ENCODE results near the gene ARMH2. TPM values are rescaled to one million over a fixed set of nuclear protein-coding genes. Genes with fewer than 3 reads are reported as not detected.

ARMH2 gene
- total RNA-seq, 1 experiment from 2014 or later, result not detected

DNA sequence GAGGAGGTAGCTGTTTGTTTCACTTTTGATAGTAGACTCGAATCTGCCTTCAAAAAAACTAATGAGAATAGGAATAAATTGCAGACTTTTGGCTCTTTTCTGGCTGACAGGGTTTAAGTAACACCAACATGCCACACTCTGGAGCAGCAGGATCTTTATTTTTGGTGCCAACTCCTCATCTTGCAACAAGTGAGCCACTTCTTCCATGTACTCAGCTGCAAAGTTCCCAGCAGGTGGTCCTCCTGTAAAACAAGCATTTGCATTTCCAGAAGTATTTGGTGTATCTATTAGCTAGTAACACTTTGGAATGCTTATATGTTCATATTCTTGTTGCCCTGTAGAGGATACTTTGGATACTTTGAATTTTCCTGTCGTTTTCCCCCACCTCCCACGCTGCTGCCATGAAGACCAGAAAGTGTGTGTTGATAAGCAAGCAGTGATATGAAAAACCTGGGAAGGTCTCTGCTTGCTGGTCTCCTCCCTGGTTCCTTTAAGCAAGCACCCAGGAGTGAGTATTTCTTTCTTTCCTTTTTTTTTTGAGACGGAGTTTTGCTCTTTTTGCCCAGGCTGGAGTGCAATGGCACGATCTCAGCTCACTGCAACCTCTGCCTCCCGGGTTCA is 1.0 kb downstream of the ARMH2 start:
- no peak overlapping the region for H3K9ac ChIP-seq (ENCODE audit: low read length)

More for the DNA sequence above, 1.0 kb downstream of the ARMH2 start:
- H3K4me1 ChIP-seq (ENCODE audit: control insufficient read depth in 1 of 2, insufficient read depth in 2 of 2, low read length in 2 of 2), result peaks cover 0 to 13% of the 10 kb centered on the region in 2 experiments; a peak in 2 of 4 replicates
- no peaks in the 10 kb centered on the region for H3K9me2 ChIP-seq (ENCODE audit: insufficient read depth)
- ChIA-PET RAD21 (ENCODE audit: low non-redundant PET in 1 of 2, low total read pairs in 2 of 2, uncharacterized antibody in 2 of 2, unreplicated experiment in 2 of 2) (no interaction called here), POLR2A (no interaction called here), CTCF (no interaction called here)
- intact Hi-C loops (cut with micrococcal nuclease), result no loop called here
- no peak overlapping the region for H3K27ac ChIP-seq (ENCODE audit: low read depth, low read length)
- no TSS peak for BruUV-seq (replicated peaks)
- H3K36me3 ChIP-seq (ENCODE audit: control insufficient read depth in 1 of 2, insufficient read depth in 2 of 2, low read length in 2 of 2), result no peaks in the 10 kb centered on the region
- no peak for TF ChIP-seq EZH2 (IDR thresholded peaks at IDR 0.05)
- TF ChIP-seq POLR2A (IDR thresholded peaks at IDR 0.05; ENCODE audit: borderline replicate concordance, extremely low read depth, insufficient read depth, insufficient read length), result no peak
- TF ChIP-seq FOSL1 (IDR thresholded peaks at IDR 0.05; ENCODE audit: low read depth), result no peak
- no peak for TF ChIP-seq SP1 (IDR thresholded peaks at IDR 0.05; ENCODE audit: low read depth)
- no peak for TF ChIP-seq EGR1 (IDR thresholded peaks at IDR 0.05; ENCODE audit: low read depth)
- TF ChIP-seq EZH2phosphoT487 (IDR thresholded peaks at IDR 0.05; ENCODE audit: borderline replicate concordance), result no peak
- TF ChIP-seq POLR2AphosphoS5 (IDR thresholded peaks at IDR 0.05; ENCODE audit: low read depth, low read length), result no peak
- TF ChIP-seq ZNF274 (IDR thresholded peaks at IDR 0.05; ENCODE audit: low read depth, low read length), result no peak
- TF ChIP-seq, protein P1, sequence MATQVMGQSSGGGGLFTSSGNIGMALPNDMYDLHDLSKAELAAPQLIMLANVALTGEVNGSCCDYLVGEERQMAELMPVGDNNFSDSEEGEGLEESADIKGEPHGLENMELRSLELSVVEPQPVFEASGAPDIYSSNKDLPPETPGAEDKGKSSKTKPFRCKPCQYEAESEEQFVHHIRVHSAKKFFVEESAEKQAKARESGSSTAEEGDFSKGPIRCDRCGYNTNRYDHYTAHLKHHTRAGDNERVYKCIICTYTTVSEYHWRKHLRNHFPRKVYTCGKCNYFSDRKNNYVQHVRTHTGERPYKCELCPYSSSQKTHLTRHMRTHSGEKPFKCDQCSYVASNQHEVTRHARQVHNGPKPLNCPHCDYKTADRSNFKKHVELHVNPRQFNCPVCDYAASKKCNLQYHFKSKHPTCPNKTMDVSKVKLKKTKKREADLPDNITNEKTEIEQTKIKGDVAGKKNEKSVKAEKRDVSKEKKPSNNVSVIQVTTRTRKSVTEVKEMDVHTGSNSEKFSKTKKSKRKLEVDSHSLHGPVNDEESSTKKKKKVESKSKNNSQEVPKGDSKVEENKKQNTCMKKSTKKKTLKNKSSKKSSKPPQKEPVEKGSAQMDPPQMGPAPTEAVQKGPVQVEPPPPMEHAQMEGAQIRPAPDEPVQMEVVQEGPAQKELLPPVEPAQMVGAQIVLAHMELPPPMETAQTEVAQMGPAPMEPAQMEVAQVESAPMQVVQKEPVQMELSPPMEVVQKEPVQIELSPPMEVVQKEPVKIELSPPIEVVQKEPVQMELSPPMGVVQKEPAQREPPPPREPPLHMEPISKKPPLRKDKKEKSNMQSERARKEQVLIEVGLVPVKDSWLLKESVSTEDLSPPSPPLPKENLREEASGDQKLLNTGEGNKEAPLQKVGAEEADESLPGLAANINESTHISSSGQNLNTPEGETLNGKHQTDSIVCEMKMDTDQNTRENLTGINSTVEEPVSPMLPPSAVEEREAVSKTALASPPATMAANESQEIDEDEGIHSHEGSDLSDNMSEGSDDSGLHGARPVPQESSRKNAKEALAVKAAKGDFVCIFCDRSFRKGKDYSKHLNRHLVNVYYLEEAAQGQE (IDR thresholded peaks at IDR 0.05; ENCODE audit: low read depth), result no peak
- TF ChIP-seq SIN3A (IDR thresholded peaks at IDR 0.05; ENCODE audit: low read depth), result no peak
- TF ChIP-seq CBX3 (IDR thresholded peaks at IDR 0.05; ENCODE audit: low read depth), result no peak
- TF ChIP-seq SRF (IDR thresholded peaks at IDR 0.05; ENCODE audit: low read depth), result no peak
- TF ChIP-seq, protein P2, sequence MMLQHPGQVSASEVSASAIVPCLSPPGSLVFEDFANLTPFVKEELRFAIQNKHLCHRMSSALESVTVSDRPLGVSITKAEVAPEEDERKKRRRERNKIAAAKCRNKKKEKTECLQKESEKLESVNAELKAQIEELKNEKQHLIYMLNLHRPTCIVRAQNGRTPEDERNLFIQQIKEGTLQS (IDR thresholded peaks at IDR 0.05), result no peak
- TF ChIP-seq, protein P3, sequence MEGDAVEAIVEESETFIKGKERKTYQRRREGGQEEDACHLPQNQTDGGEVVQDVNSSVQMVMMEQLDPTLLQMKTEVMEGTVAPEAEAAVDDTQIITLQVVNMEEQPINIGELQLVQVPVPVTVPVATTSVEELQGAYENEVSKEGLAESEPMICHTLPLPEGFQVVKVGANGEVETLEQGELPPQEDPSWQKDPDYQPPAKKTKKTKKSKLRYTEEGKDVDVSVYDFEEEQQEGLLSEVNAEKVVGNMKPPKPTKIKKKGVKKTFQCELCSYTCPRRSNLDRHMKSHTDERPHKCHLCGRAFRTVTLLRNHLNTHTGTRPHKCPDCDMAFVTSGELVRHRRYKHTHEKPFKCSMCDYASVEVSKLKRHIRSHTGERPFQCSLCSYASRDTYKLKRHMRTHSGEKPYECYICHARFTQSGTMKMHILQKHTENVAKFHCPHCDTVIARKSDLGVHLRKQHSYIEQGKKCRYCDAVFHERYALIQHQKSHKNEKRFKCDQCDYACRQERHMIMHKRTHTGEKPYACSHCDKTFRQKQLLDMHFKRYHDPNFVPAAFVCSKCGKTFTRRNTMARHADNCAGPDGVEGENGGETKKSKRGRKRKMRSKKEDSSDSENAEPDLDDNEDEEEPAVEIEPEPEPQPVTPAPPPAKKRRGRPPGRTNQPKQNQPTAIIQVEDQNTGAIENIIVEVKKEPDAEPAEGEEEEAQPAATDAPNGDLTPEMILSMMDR (IDR thresholded peaks at IDR 0.05 in 2 of 3, conservative IDR thresholded peaks at IDR 0.05 in 1 of 3; ENCODE audit: borderline replicate concordance in 1 of 3, insufficient read depth in 1 of 3, low read depth in 2 of 3, low read length in 2 of 3), result no peak
- TF ChIP-seq, protein P4, sequence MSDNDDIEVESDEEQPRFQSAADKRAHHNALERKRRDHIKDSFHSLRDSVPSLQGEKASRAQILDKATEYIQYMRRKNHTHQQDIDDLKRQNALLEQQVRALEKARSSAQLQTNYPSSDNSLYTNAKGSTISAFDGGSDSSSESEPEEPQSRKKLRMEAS (IDR thresholded peaks at IDR 0.05), result no peak
- no peak for TF ChIP-seq YY1 (IDR thresholded peaks at IDR 0.05; ENCODE audit: extremely low read depth, insufficient replicate concordance, low read depth, low read length)
- TF ChIP-seq, protein P5, sequence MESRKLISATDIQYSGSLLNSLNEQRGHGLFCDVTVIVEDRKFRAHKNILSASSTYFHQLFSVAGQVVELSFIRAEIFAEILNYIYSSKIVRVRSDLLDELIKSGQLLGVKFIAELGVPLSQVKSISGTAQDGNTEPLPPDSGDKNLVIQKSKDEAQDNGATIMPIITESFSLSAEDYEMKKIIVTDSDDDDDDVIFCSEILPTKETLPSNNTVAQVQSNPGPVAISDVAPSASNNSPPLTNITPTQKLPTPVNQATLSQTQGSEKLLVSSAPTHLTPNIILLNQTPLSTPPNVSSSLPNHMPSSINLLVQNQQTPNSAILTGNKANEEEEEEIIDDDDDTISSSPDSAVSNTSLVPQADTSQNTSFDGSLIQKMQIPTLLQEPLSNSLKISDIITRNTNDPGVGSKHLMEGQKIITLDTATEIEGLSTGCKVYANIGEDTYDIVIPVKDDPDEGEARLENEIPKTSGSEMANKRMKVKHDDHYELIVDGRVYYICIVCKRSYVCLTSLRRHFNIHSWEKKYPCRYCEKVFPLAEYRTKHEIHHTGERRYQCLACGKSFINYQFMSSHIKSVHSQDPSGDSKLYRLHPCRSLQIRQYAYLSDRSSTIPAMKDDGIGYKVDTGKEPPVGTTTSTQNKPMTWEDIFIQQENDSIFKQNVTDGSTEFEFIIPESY (IDR thresholded peaks at IDR 0.05; ENCODE audit: extremely low read depth, insufficient replicate concordance, low read length), result no peak
- no peak for TF ChIP-seq CEBPB (IDR thresholded peaks at IDR 0.05; ENCODE audit: low read depth)
- TF ChIP-seq TCF7L2 (IDR thresholded peaks at IDR 0.05; ENCODE audit: borderline replicate concordance, extremely low read depth, insufficient read depth, insufficient read length), result no peak
- DNase-seq (ENCODE audit: low read depth, low spot score) (no peak), ATAC-seq (no peak)
- no peak overlapping the region for H3K4me2 ChIP-seq (ENCODE audit: low read length)
- H3K4me3 ChIP-seq (replicated peaks in 1 of 2; ENCODE audit: low read depth in 1 of 2, low read length in 2 of 2), result no peak overlapping the region
- H3K79me2 ChIP-seq (ENCODE audit: insufficient read depth, low read length), result no peaks in the 10 kb centered on the region
- H3K27me3 ChIP-seq (ENCODE audit: insufficient read depth, low read length), result no peaks in the 10 kb centered on the region
- no peaks in the 10 kb centered on the region for H3K9me3 ChIP-seq (ENCODE audit: control insufficient read depth in 1 of 2, insufficient read depth in 1 of 2, low read depth in 1 of 2, low read length in 2 of 2)
- no peaks in the 10 kb centered on the region for H4K20me1 ChIP-seq (ENCODE audit: insufficient read depth)
- H2AFZ ChIP-seq (ENCODE audit: low read depth, low read length, poor library complexity, severe bottlenecking), result no peak overlapping the region

Data from HCT116 (cell line).